ENCODE results near the gene IRF2BP1.

IRF2BP1 gene

GRCh38 chr19:45862564-45863334 is 23.2 kb downstream of the IRF2BP1 start, which contains the start of gene SYMPK:
Gene SYMPK, minus strand, starts transcription at chr19:45863147. Its CDS starts 8,652 bp downstream, at chr19:45854495.
- DNase-seq (ENCODE audit: low read depth) = peak; percentile 97

DNA sequence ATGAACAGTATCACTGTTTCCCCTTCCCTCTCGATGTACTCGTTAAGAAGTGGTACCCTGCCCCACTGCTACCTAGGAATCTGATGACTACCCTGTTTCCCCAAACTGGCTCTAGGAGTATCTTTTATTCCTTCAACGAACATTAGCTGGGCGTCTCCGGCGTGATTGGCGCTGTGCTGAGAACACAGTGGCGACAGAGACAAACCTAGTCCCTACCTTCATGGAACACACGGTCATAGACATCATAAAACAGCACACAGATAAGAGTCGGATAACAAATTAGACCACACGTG is 23.7 kb downstream of the IRF2BP1 start:
- DNase-seq (ENCODE audit: low read depth) = no peak

GRCh38 chr19:45860359-45861259 is 25.3 kb downstream of the IRF2BP1 start:
- DNase-seq (ENCODE audit: low read depth) = no peak

DNA sequence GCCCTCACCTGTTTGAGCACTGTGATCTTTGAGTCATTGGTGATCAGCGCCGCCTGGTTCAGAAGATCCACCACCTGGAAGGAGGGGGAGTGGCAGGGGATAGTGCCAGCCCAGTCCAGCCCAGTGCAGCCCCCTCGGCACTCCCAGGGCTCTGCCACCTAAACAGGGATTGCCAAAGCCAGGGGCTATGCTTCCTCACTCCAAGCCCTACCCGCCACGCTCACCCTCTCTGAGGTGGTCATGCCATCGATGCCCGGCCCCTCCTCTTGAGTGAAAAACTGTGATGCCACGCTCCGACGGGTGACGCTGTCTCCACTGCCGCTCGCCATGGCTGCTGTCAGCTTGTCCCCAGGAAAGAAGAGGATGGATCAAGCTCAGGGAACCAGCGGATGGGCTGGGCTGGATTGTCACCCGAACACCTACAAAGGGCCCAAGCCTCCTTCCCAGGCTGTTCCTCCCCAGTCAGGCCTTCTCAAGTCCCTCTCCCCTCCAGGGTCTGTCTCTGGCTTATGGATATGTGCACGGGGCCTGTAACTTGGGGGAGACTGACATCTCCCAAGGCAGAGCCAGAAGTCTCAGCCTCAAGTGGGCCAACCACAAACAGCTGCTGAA is 31.7 kb downstream of the IRF2BP1 start:
- DNase-seq (ENCODE audit: low read depth) = no peak

- DNase-seq (ENCODE audit: low read depth) = no peak
Observed at GRCh38 chr19:45852983-45853382, 33.0 kb downstream of the IRF2BP1 start.

- no peak for DNase-seq (ENCODE audit: low read depth)
Observed at GRCh38 chr19:45852145-45852750, 33.7 kb downstream of the IRF2BP1 start.

DNA sequence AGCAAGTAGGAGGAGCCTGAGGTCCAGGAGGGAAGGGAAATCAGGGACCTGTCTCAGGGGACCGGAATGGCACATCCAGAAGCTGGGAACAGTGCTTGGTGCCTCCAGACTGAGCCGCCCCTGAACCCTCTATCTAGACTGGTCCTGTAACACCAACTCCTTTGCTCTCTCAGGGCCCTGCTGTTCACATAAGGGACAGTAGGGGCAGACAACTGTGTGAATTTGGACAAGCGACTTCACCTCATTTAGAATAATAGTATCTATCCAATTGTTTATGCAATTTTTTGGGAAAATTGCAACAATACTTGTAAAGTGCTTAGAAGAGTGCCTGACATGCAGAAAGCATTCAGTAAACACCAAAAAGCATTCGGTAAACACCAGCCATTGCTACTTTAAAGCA is 37.0 kb downstream of the IRF2BP1 start:
- DNase-seq (ENCODE audit: low read depth) = no peak

DNA sequence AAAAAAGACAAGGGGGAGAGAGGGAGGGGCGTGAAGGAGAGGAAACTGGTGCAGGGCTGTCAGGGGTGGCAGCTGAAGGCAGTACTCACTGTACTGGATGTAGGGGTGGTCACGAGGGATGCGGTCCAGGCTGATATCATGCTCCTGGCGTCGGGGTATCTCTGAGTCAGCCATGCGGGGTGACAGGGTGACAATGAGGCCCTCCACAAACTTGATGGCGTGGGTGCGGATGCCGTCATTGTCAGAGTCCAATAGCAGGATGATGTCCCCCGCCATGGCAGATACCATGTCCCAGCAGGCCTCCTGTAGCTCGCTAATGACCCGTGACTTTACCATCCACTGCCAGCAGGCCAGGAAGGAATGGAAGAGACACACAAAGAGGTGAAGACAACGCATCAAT is 38.3 kb downstream of the IRF2BP1 start:
- no peak for DNase-seq (ENCODE audit: low read depth)

- no peak for DNase-seq (ENCODE audit: low read depth)
Observed at GRCh38 chr19:45842198-45842597, 43.7 kb downstream of the IRF2BP1 start.

GRCh38 chr19:45834970-45835369 is 51.0 kb downstream of the IRF2BP1 start:
- no peak for DNase-seq (ENCODE audit: low read depth)
